ENCODE results near the gene CABP4. TPM values are rescaled to one million over a fixed set of nuclear protein-coding genes. Genes with fewer than 3 reads are reported as not detected.

The CABP4 gene
- total RNA-seq, 1 donor from 2014 or later: 0.98 TPM

DNA sequence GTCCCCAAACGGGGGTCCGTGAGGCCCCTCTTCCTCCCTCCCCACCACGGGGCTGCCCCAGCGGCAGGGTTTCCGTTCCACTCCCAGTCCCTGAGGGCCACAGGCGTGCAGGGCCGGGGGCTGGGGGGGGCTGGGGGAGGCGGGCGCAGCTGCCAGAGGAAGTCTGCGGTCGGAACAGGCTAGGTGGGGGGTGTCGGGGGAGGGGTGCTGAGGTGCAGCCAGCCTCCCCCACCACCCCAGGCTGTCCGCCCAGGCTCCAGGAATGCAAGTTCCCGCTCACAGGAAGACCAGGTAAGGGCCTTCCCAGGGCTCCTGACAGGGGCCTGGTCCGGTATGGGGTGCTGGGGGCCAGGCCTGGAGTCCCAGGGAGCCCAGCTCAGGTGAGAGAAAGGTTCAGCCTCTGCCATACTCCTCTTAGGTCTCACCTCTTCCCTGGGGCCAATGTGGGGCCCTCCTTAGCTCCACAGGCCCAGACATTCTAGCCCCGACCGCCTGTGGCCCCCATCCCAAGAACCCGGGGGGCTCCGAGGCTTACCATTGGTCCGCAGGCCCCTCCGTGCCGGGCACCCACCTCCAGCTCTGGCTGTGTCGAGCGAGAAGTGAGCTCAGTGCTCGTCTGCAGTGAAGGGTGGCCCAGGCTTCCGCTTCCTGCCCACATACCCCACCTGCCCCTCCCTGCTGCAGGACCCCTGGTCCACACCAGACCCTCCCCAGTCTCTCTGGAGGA lies 17.9 kb upstream of the CABP4 start, which contains the start of gene PTPRCAP:
TSS of gene PTPRCAP (minus strand) at position 601 of the 727 bp plus-strand sequence. CDS start at position 538, 63 bp downstream.
- intact Hi-C loops (cut with DNase I): no loop called here

DNA sequence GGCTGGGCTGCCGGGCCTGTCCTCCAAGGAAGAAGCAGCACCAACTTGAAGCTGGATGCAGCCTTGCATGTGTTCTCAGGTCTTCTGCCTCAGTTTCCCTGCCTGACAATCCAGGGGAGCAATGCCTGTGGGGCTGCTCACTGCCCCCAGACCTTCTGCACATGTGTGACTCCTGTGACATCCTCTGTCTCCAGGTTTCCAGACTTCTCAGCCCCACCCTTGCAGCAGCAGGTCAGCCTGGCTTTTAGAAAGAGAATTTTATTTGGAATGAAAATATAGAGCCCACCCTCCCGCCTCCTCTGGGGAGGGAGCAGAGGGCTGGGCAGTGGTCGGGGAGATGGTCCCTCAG lies 17.4 kb upstream of the CABP4 start:
- Histone ChIP-seq H3K4me1 (peaks cover 51% of the 10 kb centered on the region), H3K27ac (no peak overlapping the region), H3K36me3 (peaks cover 0 to 62% of the 10 kb centered on the region in 2 donors), H3K9me3 (no peaks in the 10 kb centered on the region), H3K27me3 (no peaks in the 10 kb centered on the region), H3K4me3 (peak overlapping the region; percentile 22 to 32)
- TF ChIP-seq POLR2A (IDR thresholded peaks at IDR 0.05) (no peak), POLR2AphosphoS5 (IDR thresholded peaks at IDR 0.05; ENCODE audit: insufficient read depth in 1 of 2, low read depth in 1 of 2) (no peak)
- TF ChIP-seq, protein P1, sequence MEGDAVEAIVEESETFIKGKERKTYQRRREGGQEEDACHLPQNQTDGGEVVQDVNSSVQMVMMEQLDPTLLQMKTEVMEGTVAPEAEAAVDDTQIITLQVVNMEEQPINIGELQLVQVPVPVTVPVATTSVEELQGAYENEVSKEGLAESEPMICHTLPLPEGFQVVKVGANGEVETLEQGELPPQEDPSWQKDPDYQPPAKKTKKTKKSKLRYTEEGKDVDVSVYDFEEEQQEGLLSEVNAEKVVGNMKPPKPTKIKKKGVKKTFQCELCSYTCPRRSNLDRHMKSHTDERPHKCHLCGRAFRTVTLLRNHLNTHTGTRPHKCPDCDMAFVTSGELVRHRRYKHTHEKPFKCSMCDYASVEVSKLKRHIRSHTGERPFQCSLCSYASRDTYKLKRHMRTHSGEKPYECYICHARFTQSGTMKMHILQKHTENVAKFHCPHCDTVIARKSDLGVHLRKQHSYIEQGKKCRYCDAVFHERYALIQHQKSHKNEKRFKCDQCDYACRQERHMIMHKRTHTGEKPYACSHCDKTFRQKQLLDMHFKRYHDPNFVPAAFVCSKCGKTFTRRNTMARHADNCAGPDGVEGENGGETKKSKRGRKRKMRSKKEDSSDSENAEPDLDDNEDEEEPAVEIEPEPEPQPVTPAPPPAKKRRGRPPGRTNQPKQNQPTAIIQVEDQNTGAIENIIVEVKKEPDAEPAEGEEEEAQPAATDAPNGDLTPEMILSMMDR (IDR thresholded peaks at IDR 0.05): no peak
- no peak for DNase-seq (ENCODE audit: extremely low spot score in 2 of 2)
- intact Hi-C loops (cut with DNase I): no loop called here

More for the DNA sequence above, 17.9 kb upstream of the CABP4 start, which contains the start of gene PTPRCAP:
- no peak for TF ChIP-seq POLR2AphosphoS5 (IDR thresholded peaks at IDR 0.05; ENCODE audit: insufficient read depth in 1 of 2, low read depth in 1 of 2)
- TF ChIP-seq, protein P1 (IDR thresholded peaks at IDR 0.05): no peak
- no peak for TF ChIP-seq POLR2A (IDR thresholded peaks at IDR 0.05)
- peaks cover 46% of the 10 kb centered on the region for H3K4me1 ChIP-seq
- no peak for DNase-seq (ENCODE audit: extremely low spot score in 2 of 2)
- peak within 1 kb of the TSS; percentile 22 to 32 for H3K4me3 ChIP-seq
- H3K9me3 ChIP-seq: no peaks in the 10 kb centered on the region
- no peak within 1 kb of the TSS for H3K27ac ChIP-seq
- peaks cover 0 to 67% of the 10 kb centered on the region in 2 donors for H3K36me3 ChIP-seq
- H3K27me3 ChIP-seq: no peaks in the 10 kb centered on the region

- Histone ChIP-seq H3K36me3 (peaks cover 0 to 57% of the 10 kb centered on the region in 2 donors), H3K4me1 (peaks cover 54% of the 10 kb centered on the region), H3K4me3 (peak overlapping the region; percentile 22 to 32), H3K27me3 (no peaks in the 10 kb centered on the region), H3K9me3 (no peaks in the 10 kb centered on the region), H3K27ac (peak overlapping the region; percentile 4)
- intact Hi-C loops (cut with DNase I): no loop called here
- TF ChIP-seq, protein P1 (IDR thresholded peaks at IDR 0.05): no peak
- TF ChIP-seq POLR2A (IDR thresholded peaks at IDR 0.05): no peak
- no peak for TF ChIP-seq POLR2AphosphoS5 (IDR thresholded peaks at IDR 0.05; ENCODE audit: insufficient read depth in 1 of 2, low read depth in 1 of 2)
- no peak for DNase-seq (ENCODE audit: extremely low spot score in 2 of 2)
Observed at GRCh38 chr11:67438158-67438902, 16.8 kb upstream of the CABP4 start.

- intact Hi-C loops (cut with DNase I): no loop called here
- TF ChIP-seq POLR2AphosphoS5 (IDR thresholded peaks at IDR 0.05; ENCODE audit: insufficient read depth in 1 of 2, low read depth in 1 of 2): peak in 1 of 2 donors; percentile 15
- TF ChIP-seq, protein P1 (IDR thresholded peaks at IDR 0.05): no peak
- no peak for DNase-seq (ENCODE audit: extremely low spot score in 2 of 2)
- H3K4me3 ChIP-seq: no peak overlapping the region
- H3K36me3 ChIP-seq: peaks cover 0 to 44% of the 10 kb centered on the region in 2 donors
- H3K27me3 ChIP-seq: no peaks in the 10 kb centered on the region
- no peaks in the 10 kb centered on the region for H3K9me3 ChIP-seq
- peaks cover 62% of the 10 kb centered on the region for H3K4me1 ChIP-seq
- peak overlapping the region; percentile 4 for H3K27ac ChIP-seq
Observed at GRCh38 chr11:67439321-67440228, 15.6 kb upstream of the CABP4 start.
